Measurements from ENCODE around the gene ABCD4. TPM values are rescaled to one million over a fixed set of nuclear protein-coding genes. Genes with fewer than 3 reads are reported as not detected.

Gene ABCD4
- total and polyA plus RNA-seq, 2 experiments from 2014 or later = 60.5 to 73.1 TPM

- no peak for DNase-seq (ENCODE audit: low spot score)
- H3K9me3 Mint-ChIP-seq = no peaks in the 10 kb centered on the region
- Histone ChIP-seq H3K4me1 (ENCODE audit: insufficient read depth) (peaks cover 8% of the 10 kb centered on the region; the same call in 1 of the 2 replicates), H3F3A (replicated peaks; ENCODE audit: low read depth) (no peaks in the 10 kb centered on the region), H3K36me3 (ENCODE audit: insufficient read depth) (no peaks in the 10 kb centered on the region), H4K20me1 (replicated peaks; ENCODE audit: insufficient read depth) (no peaks in the 10 kb centered on the region), H3K4me2 (0 out of 2 replicates have a peak overlapping the region, but pooled peaks have one; percentile 32), H3K9me2 (ENCODE audit: insufficient read depth) (no peaks in the 10 kb centered on the region), H3K27me3 (ENCODE audit: insufficient read depth) (no peaks in the 10 kb centered on the region), H3K27ac (ENCODE audit: low read depth) (no peak overlapping the region), H3K4me3 (no peak overlapping the region), H2AFZ (peak overlapping the region; percentile 97), H3K79me2 (replicated peaks; ENCODE audit: insufficient read depth) (no peaks in the 10 kb centered on the region)
- no peaks in the 10 kb centered on the region for H3K36me3 Mint-ChIP-seq (ENCODE audit: low read depth)
- TF ChIP-seq EZH2 (IDR thresholded peaks at IDR 0.05; ENCODE audit: low read depth, unreplicated experiment) = no peak
- no peak for TF ChIP-seq EZH2phosphoT487 (IDR thresholded peaks at IDR 0.05; ENCODE audit: unreplicated experiment)
- TF ChIP-seq CTCF (conservative IDR thresholded peaks at IDR 0.05; ENCODE audit: low read depth in 2 of 2) = no peak
- no peak for TF ChIP-seq CREB1 (CRISPR knock-in tag; IDR thresholded peaks at IDR 0.05; ENCODE audit: low read depth)
- TF ChIP-seq ZNF331 (CRISPR knock-in tag; IDR thresholded peaks at IDR 0.05; ENCODE audit: low read depth) = no peak
- TF ChIP-seq, protein P1, sequence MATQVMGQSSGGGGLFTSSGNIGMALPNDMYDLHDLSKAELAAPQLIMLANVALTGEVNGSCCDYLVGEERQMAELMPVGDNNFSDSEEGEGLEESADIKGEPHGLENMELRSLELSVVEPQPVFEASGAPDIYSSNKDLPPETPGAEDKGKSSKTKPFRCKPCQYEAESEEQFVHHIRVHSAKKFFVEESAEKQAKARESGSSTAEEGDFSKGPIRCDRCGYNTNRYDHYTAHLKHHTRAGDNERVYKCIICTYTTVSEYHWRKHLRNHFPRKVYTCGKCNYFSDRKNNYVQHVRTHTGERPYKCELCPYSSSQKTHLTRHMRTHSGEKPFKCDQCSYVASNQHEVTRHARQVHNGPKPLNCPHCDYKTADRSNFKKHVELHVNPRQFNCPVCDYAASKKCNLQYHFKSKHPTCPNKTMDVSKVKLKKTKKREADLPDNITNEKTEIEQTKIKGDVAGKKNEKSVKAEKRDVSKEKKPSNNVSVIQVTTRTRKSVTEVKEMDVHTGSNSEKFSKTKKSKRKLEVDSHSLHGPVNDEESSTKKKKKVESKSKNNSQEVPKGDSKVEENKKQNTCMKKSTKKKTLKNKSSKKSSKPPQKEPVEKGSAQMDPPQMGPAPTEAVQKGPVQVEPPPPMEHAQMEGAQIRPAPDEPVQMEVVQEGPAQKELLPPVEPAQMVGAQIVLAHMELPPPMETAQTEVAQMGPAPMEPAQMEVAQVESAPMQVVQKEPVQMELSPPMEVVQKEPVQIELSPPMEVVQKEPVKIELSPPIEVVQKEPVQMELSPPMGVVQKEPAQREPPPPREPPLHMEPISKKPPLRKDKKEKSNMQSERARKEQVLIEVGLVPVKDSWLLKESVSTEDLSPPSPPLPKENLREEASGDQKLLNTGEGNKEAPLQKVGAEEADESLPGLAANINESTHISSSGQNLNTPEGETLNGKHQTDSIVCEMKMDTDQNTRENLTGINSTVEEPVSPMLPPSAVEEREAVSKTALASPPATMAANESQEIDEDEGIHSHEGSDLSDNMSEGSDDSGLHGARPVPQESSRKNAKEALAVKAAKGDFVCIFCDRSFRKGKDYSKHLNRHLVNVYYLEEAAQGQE (IDR thresholded peaks at IDR 0.05; ENCODE audit: unreplicated experiment) = no peak
- TF ChIP-seq JUNB (IDR thresholded peaks at IDR 0.05; ENCODE audit: unreplicated experiment) = no peak
- TF ChIP-seq ZNF462 (CRISPR knock-in tag; IDR thresholded peaks at IDR 0.05) = no peak
- no peak for TF ChIP-seq STAT1 (IDR thresholded peaks at IDR 0.05; ENCODE audit: unreplicated experiment)
- TF ChIP-seq NANOG (IDR thresholded peaks at IDR 0.05; ENCODE audit: borderline replicate concordance) = no peak
- no peak for TF ChIP-seq ZNF114 (CRISPR knock-in tag; IDR thresholded peaks at IDR 0.05)
- TF ChIP-seq, protein P2, sequence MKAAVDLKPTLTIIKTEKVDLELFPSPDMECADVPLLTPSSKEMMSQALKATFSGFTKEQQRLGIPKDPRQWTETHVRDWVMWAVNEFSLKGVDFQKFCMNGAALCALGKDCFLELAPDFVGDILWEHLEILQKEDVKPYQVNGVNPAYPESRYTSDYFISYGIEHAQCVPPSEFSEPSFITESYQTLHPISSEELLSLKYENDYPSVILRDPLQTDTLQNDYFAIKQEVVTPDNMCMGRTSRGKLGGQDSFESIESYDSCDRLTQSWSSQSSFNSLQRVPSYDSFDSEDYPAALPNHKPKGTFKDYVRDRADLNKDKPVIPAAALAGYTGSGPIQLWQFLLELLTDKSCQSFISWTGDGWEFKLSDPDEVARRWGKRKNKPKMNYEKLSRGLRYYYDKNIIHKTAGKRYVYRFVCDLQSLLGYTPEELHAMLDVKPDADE (IDR thresholded peaks at IDR 0.05) = no peak
- no peak for TF ChIP-seq POLR2AphosphoS5 (IDR thresholded peaks at IDR 0.05; ENCODE audit: low read depth)
- H3K27ac Mint-ChIP-seq = no peak overlapping the region
- H3K4me1 Mint-ChIP-seq = peaks cover 14% of the 10 kb centered on the region
- H3K27me3 Mint-ChIP-seq (ENCODE audit: insufficient read depth, low read depth, poor library complexity) = peaks cover 4% of the 10 kb centered on the region
- ATAC-seq = peak; percentile 41
- H3K4me3 Mint-ChIP-seq = no peak overlapping the region
Measured at GRCh38 chr14:74267588-74267987, 35.1 kb downstream of the ABCD4 start.
